Fibroblast of lung (primary cell): ENCODE data around the gene MEGF6.

Experiments
- EZH2 ChIP-seq: IDR thresholded peaks from 2 replicates; pipeline ENCODE4 v1.5.1; 2012; ENCODE audit warnings: low read length, control low read depth, mild to moderate bottlenecking; ENCODE audit errors: missing control alignments
- TF ChIP-seq, protein P1 (sequence below), 2 donors: IDR thresholded peaks in 1 of 2; conservative IDR thresholded peaks in 1 of 2; 1 replicate in 1 of 2; 2 replicates in 1 of 2; pipeline ENCODE4 v1.5.1; 2011 to 2012; ENCODE audit warnings: low read length in 2 of 2, control low read depth in 1 of 2, inconsistent platforms in 1 of 2, low read depth in 1 of 2, mild to moderate bottlenecking in 1 of 2

DNA sequence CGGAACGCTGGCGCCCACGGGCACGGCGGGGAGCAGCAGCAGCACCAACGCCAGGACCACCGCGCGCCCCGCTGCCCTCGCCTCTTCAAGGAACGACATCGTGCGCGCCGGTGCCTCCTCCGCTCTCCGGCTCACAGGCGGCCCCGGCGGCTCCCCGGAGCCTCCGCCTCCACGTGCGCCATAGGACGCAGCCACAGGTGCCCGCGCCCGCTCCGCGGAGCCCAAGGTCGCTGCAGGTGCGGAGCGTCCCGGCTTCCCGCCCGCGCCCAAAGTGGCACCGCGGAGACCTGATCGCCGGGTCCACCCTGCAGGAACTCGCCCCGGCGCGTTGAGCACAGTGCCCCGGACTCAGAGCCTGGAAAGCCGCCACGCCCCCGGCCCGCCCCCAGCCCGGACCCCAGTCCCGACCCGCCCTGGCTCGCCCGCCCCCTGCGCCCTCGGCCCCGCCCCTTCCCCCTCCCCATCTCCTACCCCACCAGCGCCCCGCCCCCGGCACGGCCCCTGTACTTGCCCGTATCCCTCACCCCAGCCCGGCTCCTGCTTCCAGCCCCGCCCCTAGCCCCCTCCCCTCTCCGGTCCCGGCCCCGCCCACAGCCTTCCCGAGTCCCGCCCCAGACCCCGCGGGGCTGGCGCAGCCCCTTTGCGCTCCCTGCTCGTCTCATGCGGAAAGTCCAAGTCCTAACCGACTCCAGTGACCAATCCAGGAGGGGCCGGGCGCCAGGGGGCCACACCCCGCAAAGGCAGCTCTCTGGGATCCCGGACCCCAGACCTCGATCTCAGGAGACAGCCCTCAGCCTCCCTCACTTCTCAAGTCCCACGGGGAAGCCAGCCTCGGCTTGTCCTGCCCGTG lies at the start of gene MEGF6:
- no peak for TF ChIP-seq EZH2
- TF ChIP-seq, protein P1, sequence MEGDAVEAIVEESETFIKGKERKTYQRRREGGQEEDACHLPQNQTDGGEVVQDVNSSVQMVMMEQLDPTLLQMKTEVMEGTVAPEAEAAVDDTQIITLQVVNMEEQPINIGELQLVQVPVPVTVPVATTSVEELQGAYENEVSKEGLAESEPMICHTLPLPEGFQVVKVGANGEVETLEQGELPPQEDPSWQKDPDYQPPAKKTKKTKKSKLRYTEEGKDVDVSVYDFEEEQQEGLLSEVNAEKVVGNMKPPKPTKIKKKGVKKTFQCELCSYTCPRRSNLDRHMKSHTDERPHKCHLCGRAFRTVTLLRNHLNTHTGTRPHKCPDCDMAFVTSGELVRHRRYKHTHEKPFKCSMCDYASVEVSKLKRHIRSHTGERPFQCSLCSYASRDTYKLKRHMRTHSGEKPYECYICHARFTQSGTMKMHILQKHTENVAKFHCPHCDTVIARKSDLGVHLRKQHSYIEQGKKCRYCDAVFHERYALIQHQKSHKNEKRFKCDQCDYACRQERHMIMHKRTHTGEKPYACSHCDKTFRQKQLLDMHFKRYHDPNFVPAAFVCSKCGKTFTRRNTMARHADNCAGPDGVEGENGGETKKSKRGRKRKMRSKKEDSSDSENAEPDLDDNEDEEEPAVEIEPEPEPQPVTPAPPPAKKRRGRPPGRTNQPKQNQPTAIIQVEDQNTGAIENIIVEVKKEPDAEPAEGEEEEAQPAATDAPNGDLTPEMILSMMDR (conservative IDR thresholded peaks at IDR 0.05 in 1 of 2, IDR thresholded peaks at IDR 0.05 in 1 of 2; ENCODE audit: low read depth in 1 of 2, low read length in 2 of 2), result no peak
